ENCODE results near the gene OMP.

Gene OMP

DNA sequence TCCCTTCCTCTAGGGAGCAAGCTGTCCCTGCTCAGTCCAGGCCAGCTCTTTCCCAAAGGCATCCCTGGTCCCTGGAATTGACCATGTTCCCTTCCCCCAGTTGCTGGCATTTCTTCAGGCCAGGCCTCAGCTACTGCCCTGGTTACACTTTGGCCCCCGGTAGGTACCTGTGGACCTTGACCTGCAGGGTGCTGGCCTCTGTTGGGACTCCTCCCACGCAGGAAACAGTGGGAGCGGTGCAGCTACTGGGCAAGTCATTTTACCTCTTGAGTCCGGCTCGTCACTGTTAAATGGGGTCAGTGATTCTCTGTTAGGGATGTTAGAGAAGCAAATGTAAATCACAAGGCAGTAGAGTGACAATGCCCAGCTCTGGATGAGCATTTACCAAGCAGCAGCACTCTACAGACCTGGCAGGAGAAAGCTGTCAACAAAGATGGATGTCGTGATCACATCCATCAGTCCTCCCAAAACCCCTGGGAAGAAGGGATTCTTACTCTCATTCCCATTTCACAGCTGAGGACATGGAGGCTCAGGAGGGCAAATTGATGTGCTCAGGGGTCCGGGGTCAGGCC lies 42.3 kb downstream of the OMP start:
- DNase-seq (ENCODE audit: low read depth, low spot score) = no peak
- H3K4me3 ChIP-seq (ENCODE audit: low read depth, low read length) = no peak overlapping the region
- CTCF ChIA-PET = interaction anchor here (0.7 to 5.4 kb wide), 3 partner anchors 17 to 100 kb away, joined by 3 to 41 read pairs (median 9); partner anchors contain the start of gene MYO7A
- POLR2A ChIA-PET = no interaction called here
- TF ChIP-seq, protein P1, sequence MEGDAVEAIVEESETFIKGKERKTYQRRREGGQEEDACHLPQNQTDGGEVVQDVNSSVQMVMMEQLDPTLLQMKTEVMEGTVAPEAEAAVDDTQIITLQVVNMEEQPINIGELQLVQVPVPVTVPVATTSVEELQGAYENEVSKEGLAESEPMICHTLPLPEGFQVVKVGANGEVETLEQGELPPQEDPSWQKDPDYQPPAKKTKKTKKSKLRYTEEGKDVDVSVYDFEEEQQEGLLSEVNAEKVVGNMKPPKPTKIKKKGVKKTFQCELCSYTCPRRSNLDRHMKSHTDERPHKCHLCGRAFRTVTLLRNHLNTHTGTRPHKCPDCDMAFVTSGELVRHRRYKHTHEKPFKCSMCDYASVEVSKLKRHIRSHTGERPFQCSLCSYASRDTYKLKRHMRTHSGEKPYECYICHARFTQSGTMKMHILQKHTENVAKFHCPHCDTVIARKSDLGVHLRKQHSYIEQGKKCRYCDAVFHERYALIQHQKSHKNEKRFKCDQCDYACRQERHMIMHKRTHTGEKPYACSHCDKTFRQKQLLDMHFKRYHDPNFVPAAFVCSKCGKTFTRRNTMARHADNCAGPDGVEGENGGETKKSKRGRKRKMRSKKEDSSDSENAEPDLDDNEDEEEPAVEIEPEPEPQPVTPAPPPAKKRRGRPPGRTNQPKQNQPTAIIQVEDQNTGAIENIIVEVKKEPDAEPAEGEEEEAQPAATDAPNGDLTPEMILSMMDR (IDR thresholded peaks at IDR 0.05; ENCODE audit: insufficient read depth, low read length, missing control alignments) = no peak

DNA sequence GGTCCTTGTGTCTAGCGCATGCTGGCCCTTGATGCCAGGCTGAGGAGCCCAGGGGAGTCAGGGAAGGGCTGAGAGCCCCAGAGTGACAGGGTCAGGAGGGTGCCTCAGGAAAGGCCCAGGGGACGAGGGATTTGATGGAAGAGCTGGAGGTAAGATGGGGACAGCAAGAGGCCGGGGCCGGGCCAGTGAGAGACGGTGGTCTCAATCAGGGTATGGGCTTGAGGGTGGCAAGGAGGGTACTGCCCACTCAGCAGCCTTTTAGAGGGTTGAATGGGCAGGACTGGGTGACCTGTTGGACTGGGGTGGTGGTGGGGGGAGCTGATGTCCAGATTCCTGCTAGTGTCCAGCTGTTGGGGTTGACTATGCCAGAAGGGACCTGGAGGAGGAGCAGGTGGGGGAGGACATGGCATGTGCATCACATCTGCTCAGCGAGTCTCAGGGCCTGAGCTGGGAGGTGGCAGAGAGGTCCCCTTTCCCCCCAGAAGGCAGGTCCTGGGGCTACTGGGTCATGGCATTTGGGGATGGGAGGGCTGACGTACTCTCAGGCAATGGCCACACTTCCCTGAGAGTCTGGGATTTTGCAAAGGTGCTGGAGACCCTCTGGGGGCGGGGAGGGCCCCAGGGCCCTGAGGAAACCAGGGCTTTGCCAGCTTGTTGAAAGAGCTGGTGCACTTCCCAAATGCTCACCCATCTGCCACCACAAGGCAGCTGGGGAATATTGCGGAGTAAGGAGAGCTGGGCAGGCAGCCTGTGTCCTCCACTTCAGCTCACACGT lies 43.8 kb downstream of the OMP start:
- H3K4me3 ChIP-seq (ENCODE audit: low read depth, low read length) = no peak overlapping the region
- TF ChIP-seq, protein P1 (IDR thresholded peaks at IDR 0.05; ENCODE audit: insufficient read depth, low read length, missing control alignments) = no peak
- DNase-seq (ENCODE audit: low read depth, low spot score) = no peak
- ChIA-PET POLR2A (interaction anchor here (0.7 kb wide), 1 partner anchor 403 kb away, joined by 3 read pairs; no protein-coding TSS in a partner anchor), CTCF (interaction anchor here (0.9 to 5.4 kb wide), 4 partner anchors 11 to 401 kb away, joined by 4 to 41 read pairs (median 6); partner anchors contain the start of gene MYO7A)

DNA sequence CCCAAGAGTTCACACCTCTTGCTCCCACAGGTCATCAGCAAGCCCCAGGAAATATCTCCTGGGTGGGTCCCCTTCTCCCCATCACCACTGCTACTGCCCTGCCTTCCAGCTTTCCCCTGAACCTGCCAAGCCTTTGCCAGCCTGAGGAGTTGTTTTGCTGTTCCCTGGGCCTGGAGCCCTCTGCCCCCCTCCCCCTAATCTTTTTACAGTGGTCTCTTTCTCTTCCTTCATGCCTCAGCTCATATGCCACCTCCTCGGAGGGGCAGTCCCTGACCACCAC lies 44.3 kb downstream of the OMP start:
- POLR2A ChIA-PET = interaction anchor here (0.7 kb wide), 1 partner anchor 402 kb away, joined by 3 read pairs; no protein-coding TSS in a partner anchor
- no peak for DNase-seq (ENCODE audit: low read depth, low spot score)
- H3K4me3 ChIP-seq (ENCODE audit: low read depth, low read length) = no peak overlapping the region
- CTCF ChIA-PET = interaction anchor here (0.9 to 5.4 kb wide), 4 partner anchors 11 to 401 kb away, joined by 4 to 41 read pairs (median 6); partner anchors contain the start of gene MYO7A
- TF ChIP-seq, protein P1 (IDR thresholded peaks at IDR 0.05; ENCODE audit: insufficient read depth, low read length, missing control alignments) = no peak

DNA sequence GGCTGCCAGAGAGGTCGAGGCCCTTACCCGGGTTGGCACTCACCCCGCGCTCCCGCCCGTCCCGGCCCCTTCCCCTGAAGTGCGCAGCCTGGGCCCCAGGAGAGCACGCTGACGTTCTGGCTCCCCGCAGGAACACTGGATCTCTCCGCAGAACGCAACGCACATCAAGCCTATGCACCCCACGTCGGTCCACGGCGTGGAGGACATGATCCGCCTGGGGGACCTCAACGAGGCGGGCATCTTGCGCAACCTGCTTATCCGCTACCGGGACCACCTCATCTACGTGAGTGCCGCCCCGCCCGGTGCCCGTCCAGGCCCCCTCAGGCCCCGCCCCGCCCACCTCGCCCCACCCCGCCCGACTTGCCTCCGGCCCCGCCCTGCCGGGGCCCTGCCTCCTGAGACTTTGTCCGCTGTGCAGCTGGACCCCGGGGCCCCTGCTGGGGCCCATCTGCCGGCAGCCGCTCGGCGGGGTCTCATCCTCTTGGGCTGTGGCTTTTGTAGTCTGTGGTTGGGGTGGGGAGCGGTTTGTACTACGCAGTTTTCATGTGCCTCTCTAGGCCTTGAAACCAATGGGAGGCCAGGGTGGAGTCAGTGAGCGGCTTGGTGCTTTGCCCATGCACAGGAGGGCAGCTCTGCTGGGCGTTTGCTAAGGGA lies 45.2 kb downstream of the OMP start:
- ChIA-PET CTCF (interaction anchor here (0.6 to 5.4 kb wide), 5 partner anchors 20 to 418 kb away, joined by 3 to 41 read pairs (median 9); partner anchors contain the start of gene MYO7A), POLR2A (no interaction called here)
- TF ChIP-seq, protein P1 (IDR thresholded peaks at IDR 0.05; ENCODE audit: insufficient read depth, low read length, missing control alignments) = no peak
- H3K4me3 ChIP-seq (ENCODE audit: low read depth, low read length) = no peak overlapping the region
- DNase-seq (ENCODE audit: low read depth, low spot score) = no peak

DNA sequence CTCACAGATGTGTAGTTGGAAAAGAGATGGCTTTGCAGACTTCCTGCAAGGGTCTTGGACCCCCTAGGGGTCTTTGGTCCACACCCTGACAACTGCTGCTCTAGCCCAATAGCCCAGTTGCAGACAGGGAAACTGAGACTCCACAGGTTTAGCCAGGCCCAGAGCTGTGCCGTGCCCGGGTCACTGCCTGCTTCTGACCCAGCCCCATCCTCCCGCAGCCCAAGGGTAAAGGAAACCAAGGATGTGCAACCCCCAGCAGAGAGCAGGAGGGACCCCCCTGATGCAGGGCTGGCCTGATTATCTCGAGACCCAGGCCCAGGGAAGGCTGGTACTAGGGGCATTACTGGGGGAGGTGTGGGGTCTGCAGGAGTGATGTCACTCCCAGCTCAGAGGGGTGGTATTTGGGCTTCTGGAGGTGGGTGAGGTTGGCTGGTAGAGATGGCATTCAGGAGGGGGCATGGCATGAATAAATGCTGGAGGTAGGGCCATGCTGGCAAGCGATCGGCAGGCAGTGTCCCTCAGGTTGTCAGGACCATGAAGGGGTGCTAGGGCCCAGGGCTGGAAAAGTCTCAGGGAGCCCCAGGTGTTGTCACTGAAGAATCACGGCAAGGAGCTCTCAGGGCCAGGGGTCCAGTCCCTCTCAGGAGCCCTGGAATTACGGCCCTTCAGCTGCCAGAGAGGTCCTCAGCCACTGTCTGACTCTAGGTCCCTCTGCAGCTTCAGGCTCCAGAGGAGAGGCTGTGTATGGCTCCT lies 46.5 kb downstream of the OMP start:
- no peak overlapping the region for H3K4me3 ChIP-seq (ENCODE audit: low read depth, low read length)
- ChIA-PET POLR2A (no interaction called here), CTCF (interaction anchor here (0.9 to 3.9 kb wide), 4 partner anchors 15 to 229 kb away, joined by 3 to 22 read pairs (median 4); partner anchors contain the start of gene MYO7A)
- DNase-seq (ENCODE audit: low read depth, low spot score) = no peak
- TF ChIP-seq, protein P1 (IDR thresholded peaks at IDR 0.05; ENCODE audit: insufficient read depth, low read length, missing control alignments) = no peak
